HAP-1 (cell line): Measurements from ENCODE around the gene STIP1.

Experiments used
- DNase-seq, 2 experiments: peaks; one replicate each; pipeline ENCODE4 v3.0.0-alpha.2; 2016 to 2020; ENCODE audit warnings: low spot score in 2 of 2
- H3K27me3 ChIP-seq: fragments of 250-450 bp; sonication (Bioruptor Pico); 2 replicates; pipeline ENCODE4 v1.5.1; 2020; ENCODE audit warnings: low read depth, mild to moderate bottlenecking, moderate library complexity
- H3K36me3 ChIP-seq: fragments of 250-450 bp; sonication (Bioruptor Pico); replicated peaks from 2 replicates; pipeline ENCODE4 v1.5.1; 2020; ENCODE audit warnings: mild to moderate bottlenecking
- H3K4me1 ChIP-seq: fragments of 250-450 bp; sonication (Bioruptor Pico); 2 replicates; pipeline ENCODE4 v1.5.1; 2020; ENCODE audit warnings: mild to moderate bottlenecking
- H3K4me3 ChIP-seq: fragments of 250-450 bp; sonication (Bioruptor Pico); 2 replicates; pipeline ENCODE4 v1.5.1; 2020; ENCODE audit warnings: mild to moderate bottlenecking, moderate library complexity
- H3K9me3 ChIP-seq: fragments of 250-450 bp; sonication (Bioruptor Pico); 2 replicates; pipeline ENCODE4 v1.5.1; 2020; ENCODE audit warnings: mild to moderate bottlenecking, moderate library complexity
- in situ Hi-C: fragments of 300-500 bp; cut with MboI; formaldehyde crosslinking; loops from 3 replicates; pipeline ENCODE4 v1.14.3; 2020; ENCODE audit warnings: low sequenced_read_pairs, inconsistent platforms, mixed read lengths

The STIP1 gene

DNA sequence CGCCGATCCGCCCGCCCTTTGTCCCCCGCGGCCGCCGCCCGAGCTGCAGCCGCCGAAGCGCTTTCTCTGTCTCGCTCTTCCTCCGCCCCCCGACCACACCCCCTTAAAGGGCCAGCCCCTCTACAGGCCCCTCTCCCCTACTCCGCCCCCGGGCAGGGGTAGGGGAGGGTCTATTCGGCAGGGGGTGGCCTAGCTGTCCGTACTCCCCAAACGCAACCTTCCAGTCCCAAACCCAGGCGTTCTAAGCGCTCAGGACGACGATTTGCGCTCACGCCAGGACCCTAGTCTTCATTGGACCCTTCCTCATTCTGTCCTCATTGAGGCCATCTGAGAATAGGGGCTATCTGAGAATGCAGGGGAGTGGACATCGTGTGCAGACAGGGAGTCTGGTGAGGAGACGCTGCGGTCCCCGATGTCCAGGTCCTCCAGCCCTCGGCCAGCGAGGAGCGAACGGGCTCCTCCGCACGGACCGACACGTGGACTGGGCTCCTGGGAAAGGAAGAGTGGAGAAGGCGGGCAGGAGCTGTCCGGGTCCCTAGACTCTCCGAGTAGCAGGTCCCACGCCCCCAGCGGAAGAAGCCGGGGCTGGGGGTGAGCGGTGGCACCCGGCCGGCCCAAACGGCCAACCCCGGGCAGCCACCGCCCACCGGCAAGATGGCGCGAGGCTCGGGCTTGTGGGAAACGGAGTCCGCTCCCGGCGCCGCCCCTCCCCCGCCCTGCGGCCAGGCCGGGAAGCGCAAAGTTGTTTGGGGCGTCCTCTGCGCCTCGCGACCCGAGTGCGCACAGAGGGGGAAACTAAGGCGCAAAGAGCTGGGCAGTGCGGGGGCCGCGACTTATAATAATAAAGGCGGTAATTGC, 61.1 kb downstream of the STIP1 start, which contains the start of gene PPP1R14B:
TSS of gene PPP1R14B (minus strand) at position 73 of the 858 bp plus-strand sequence. CDS start 270 bp downstream, outside the sequence.
- peaks cover 25% of the 10 kb centered on the region for H3K36me3 ChIP-seq
- peak within 1 kb of the TSS; percentile 78 for H3K4me3 ChIP-seq
- no peaks in the 10 kb centered on the region for H3K27me3 ChIP-seq
- peak; percentile 88 to 96 for DNase-seq
- H3K9me3 ChIP-seq: no peaks in the 10 kb centered on the region
- in situ Hi-C loops: no loop called here
- H3K4me1 ChIP-seq: peaks cover 20% of the 10 kb centered on the region

DNA sequence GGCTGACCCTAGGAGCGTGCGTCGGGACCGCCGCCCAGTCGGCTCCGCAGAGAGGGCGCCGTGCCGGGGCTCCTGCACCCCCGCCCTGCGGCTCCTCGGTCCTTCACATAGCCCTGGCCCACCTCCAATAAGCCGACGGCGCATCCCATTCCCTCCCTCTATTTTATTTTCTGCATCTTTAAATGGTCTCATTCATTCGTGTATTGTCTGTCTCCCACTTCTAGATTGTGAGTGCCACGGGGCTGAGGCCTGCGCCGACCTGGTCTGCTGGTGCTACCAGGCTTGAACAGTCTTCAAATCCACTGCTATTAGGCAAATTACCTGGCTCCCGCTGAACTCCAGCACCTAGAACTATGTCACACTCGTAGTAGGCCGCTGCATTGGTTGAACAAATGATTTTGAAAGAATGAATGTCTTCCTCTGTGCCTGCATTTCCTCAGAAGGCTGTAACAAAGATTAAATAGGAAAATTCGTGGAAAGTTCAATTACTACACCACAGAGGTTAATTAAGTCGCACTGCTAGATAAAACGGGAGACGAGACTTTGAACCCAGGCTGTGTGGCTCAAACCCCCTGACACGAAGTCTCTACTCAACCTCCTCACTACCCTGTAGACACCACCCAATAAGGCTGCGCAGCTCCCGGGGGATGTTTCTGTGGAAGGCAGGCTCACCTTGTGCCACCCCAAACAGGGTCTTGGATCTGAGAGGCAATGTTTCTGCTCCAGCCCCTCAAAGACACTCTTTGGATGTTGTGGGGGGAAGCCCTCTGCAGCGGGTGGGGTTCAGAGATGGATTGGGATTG, 62.0 kb downstream of the STIP1 start:
- no peaks in the 10 kb centered on the region for H3K27me3 ChIP-seq
- H3K4me3 ChIP-seq: peak overlapping the region; percentile 37
- in situ Hi-C loops: no loop called here
- H3K36me3 ChIP-seq: peaks cover 20% of the 10 kb centered on the region
- H3K9me3 ChIP-seq: no peaks in the 10 kb centered on the region
- no peak for DNase-seq
- peaks cover 14% of the 10 kb centered on the region for H3K4me1 ChIP-seq

DNA sequence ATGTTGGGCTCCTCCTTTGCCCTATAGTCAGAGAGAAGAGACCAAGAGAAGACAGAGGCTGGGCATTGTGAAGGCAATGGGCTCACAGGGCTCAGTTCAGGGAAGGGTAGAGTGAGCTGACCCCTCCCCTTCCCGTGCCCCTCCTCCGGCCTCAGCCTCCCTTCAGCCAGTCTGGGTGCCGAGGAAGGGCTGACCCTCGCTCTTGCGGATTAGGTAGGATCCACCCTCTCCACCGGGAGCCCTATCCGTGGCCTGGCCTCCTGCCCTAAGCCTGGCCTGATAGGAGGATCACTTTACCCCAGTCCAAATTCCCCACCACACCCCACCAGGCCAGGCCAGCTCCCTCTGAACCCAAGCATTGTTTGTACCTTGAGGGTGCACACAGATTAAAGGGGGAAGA, 62.6 kb downstream of the STIP1 start:
- H3K4me1 ChIP-seq: peaks cover 12% of the 10 kb centered on the region
- no peaks in the 10 kb centered on the region for H3K9me3 ChIP-seq
- no peak for DNase-seq
- H3K27me3 ChIP-seq: no peaks in the 10 kb centered on the region
- H3K36me3 ChIP-seq: peaks cover 14% of the 10 kb centered on the region
- H3K4me3 ChIP-seq: no peak overlapping the region
- in situ Hi-C loops: no loop called here

DNA sequence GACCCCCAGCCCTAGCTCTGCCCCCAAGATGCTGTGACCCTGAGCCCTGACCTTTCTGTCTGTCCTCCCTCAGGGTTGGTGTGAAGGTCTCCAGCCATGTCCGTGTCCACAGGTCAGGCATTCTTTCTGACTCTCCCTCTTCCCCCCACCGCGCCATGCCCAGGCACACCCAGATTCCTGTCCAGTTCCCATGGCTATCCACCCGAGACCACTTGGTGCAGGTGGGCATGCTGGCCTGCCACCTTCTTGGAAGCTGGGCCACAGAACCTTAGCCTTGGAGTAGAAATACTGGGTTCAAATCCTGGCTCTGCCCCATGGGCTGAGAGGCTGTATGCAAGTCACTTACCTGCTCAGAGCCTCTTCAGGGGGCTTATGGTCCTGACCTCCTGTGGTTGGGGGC, 63.1 kb downstream of the STIP1 start:
- no peak overlapping the region for H3K4me3 ChIP-seq
- peaks cover 12% of the 10 kb centered on the region for H3K4me1 ChIP-seq
- H3K27me3 ChIP-seq: no peaks in the 10 kb centered on the region
- H3K9me3 ChIP-seq: no peaks in the 10 kb centered on the region
- no peak for DNase-seq
- peaks cover 11% of the 10 kb centered on the region for H3K36me3 ChIP-seq
- in situ Hi-C loops: no loop called here

DNA sequence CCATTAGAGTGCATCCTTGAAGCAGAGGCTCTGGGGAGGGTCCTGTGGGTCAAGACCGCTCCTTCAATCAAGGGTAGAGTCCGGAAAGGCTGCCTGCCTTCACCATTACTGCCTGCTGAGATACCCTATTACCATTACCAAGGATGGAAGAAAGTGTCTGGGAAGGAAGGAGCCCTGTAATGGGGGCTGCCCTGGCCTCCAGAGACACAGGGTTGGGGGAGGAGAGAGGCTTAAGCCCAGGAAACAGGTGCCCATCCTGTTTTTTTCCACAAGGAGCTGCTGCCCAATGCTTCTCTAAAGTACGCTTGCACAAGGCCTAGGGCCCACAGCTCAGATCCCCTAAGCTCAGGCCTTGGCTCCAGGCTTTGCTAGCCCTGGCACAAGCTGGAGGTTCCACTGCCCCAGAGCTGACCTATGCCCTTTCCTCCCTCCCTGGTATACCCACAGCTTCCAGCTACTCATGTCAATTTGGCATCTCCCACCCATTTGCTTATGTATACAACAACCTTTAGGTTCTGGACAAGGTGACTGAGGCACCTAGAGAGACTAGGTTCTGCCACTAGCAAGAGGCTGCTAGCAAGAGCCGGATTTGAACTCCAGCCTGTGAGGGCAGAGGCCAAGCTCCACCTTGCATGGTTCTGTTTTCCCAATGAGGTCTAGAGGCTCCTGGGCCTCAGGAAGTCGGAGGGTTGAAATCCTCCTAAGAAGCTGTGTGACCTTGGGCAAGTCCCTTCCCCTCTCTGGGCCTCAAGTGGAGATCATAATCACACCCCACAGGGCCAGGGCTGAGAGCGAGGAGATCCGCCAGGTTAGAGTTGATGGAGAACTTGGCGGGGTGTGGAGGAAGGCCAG, 63.8 kb downstream of the STIP1 start:
- in situ Hi-C loops: loop anchor here (25.0 kb wide), 1 partner anchor 863 kb away; the partner anchor contains the start of genes FAU, MRPL49, TM7SF2 and ZNHIT2
- Histone ChIP-seq H3K4me1 (peaks cover 12% of the 10 kb centered on the region), H3K27me3 (no peaks in the 10 kb centered on the region), H3K36me3 (peaks cover 10% of the 10 kb centered on the region), H3K4me3 (peak overlapping the region; percentile 70), H3K9me3 (no peaks in the 10 kb centered on the region)
- no peak for DNase-seq

DNA sequence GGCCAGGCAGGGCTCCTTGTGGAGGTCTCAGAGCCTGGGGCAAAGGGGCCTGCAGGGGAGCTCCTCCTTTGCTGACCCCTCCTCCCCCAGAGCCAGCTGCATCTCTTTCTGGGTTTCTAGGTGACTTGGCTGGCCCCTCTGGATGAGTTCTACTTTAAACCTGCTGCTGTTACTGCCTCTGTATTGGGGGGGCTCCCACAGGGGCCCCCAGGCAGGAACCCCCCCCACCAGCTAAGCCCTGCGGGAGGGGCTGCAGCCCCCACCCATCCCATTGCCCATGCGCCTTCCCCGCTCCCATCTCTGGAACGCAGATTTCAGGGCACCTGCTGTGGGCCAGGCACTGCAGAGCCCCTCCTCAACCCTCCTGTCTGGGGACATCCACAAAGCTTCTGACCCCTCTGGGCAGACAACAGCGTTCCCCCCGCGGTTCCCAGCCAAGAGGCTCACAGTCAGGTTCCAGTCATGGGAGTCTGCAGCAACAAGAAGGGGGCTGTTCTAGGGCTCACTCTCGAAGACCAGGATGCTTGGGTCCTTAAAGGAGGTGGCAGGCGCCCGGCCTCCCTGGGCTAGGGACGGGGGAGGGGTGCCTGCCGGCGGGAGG, 64.5 kb downstream of the STIP1 start:
- peaks cover 12% of the 10 kb centered on the region for H3K4me1 ChIP-seq
- in situ Hi-C loops: loop anchor here (25.0 kb wide), 1 partner anchor 862 kb away; the partner anchor contains the start of genes FAU, MRPL49, TM7SF2 and ZNHIT2

DNA sequence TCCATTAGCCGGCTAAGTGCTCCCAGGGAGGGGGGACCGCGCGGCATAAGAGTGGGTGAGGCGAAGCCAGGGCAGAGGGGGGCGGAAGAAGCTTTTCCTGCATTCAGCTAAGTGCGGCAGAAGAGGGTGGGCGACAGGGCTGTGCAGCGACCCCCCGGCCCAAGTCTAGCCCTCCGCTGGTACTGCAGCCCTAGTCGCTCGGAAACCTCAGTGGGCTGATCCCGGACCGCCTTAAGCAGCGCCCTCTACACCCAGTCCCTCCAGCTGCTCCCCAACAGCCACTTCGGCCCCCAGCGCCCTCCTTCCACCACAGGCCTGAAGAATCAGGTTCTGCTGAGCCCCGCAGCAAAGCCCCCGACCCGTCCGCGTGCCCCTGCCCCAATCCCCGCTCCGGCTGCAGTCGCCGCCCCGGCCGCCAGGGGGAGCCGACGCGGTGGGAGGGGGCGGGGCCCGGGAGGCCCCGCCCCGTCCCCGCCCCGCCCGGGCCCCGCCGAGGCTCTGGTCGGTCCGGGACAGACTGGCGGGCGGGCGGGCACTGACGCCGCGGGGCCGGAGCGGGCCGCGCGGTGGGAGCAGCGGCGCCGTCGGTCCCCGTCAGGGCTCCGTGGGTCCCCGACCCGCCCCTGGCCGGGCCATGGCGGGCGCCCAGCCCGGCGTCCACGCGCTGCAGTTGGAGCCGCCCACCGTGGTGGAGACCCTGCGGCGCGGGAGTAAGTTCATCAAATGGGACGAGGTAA, 65.2 kb downstream of the STIP1 start, which contains the start of gene PLCB3:
TSS of gene PLCB3 (plus strand) at position 515 of the 737 bp plus-strand sequence. CDS start at position 635, 120 bp downstream.
- Histone ChIP-seq H3K27me3 (no peaks in the 10 kb centered on the region), H3K36me3 (peaks cover 15% of the 10 kb centered on the region), H3K4me3 (peak within 1 kb of the TSS; percentile 70), H3K4me1 (peaks cover 12% of the 10 kb centered on the region), H3K9me3 (no peaks in the 10 kb centered on the region)
- DNase-seq: peak; percentile 33 to 69
- in situ Hi-C loops: loop anchor here (25.0 kb wide), 1 partner anchor 861 kb away; the partner anchor contains the start of genes FAU, MRPL49, TM7SF2 and ZNHIT2

More for the DNA sequence above, 64.5 kb downstream of the STIP1 start:
- H3K36me3 ChIP-seq: peaks cover 9% of the 10 kb centered on the region
- no peaks in the 10 kb centered on the region for H3K9me3 ChIP-seq
- peak in 1 of 2 experiments; percentile 32 for DNase-seq
- H3K4me3 ChIP-seq: peak overlapping the region; percentile 70
- no peaks in the 10 kb centered on the region for H3K27me3 ChIP-seq

DNA sequence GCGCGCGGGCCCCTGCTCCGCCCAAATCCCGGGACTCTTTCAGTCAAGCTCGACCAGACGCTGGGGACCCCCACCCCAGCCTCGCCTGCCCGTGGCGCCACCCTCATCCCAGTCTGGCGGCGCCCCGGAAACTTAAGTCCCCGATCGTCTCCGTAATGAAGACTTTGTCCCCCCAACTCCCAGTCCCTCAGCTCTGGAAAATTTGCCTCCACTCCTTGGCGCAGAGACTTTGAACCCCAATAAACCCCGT, 65.7 kb downstream of the STIP1 start:
- Histone ChIP-seq H3K36me3 (peaks cover 20% of the 10 kb centered on the region), H3K4me1 (peaks cover 12% of the 10 kb centered on the region), H3K9me3 (no peaks in the 10 kb centered on the region), H3K27me3 (no peaks in the 10 kb centered on the region), H3K4me3 (peak overlapping the region; percentile 70)
- in situ Hi-C loops: loop anchor here (25.0 kb wide), 1 partner anchor 861 kb away; the partner anchor contains the start of genes FAU, MRPL49, TM7SF2 and ZNHIT2
- no peak for DNase-seq

DNA sequence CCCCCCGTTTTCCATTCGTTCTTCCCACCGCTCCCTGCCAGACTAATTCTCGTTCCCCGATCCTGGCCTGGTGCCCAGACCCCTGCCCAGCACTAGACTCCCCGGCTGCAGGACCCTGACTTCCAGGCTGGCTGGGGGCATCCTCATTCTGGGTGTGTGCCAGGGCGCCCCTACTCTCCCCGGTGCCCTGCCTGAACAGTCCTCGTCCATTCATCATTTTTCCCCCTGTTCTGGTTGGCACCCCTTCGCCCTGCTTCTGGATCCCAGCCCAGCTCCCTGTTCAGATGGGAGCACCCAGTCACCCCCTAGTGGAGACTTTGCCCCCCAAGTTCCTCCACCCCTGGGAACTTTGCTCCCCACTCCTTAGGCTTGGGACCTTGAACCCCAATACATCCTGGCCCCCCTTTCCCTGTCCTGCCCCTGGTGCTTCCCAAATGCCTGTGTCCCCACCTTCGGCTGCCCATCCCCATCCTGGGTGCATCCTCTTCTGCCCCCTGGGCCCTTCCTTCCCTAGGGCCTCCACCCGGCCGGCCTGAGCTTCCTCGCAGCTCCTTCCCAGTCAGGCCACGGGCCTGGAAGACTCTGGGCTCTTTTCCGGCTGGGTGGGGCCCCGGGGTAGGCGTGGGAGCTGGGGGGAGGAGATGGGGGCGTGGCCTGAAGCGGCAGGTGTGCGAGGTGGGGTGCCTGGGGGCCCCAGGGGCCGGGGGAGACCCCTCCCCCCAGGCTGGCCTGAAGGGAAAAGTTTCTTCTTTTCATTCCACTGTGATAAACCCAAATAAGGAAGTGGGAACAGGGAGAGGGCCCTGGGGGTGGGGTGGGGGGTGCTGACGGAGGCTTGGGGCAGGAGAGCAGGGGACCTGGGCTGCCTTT, 66.3 kb downstream of the STIP1 start:
- Histone ChIP-seq H3K36me3 (peaks cover 22% of the 10 kb centered on the region), H3K9me3 (no peaks in the 10 kb centered on the region), H3K27me3 (no peaks in the 10 kb centered on the region), H3K4me3 (peak overlapping the region; percentile 70), H3K4me1 (peaks cover 12% of the 10 kb centered on the region)
- in situ Hi-C loops: loop anchor here (25.0 kb wide), 1 partner anchor 860 kb away; the partner anchor contains the start of genes FAU, MRPL49, TM7SF2 and ZNHIT2
- peak in 1 of 2 experiments; percentile 75 for DNase-seq

DNA sequence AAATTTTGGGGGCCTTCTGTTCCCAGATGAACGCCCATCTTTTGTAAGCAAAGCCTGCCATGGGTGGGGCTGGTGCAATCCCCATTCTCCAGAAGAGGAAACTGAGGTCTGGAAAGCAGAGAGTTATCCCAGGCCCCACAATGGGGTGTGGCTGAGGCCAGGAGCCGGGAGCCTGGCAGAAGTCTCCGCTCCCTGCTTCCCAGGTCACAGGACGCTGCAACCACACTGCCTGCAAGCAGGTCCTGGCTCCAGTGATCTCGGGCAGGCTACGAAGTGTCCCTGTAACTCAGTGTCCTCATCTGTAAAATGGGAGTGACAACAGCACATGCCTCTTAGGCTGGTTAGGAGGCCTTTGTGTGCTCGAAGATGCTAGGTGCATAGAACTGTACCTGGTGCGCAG, 67.1 kb downstream of the STIP1 start:
- Histone ChIP-seq H3K9me3 (no peaks in the 10 kb centered on the region), H3K4me3 (no peak overlapping the region), H3K27me3 (no peaks in the 10 kb centered on the region), H3K4me1 (peaks cover 7% of the 10 kb centered on the region), H3K36me3 (peaks cover 26% of the 10 kb centered on the region)
- no peak for DNase-seq
- in situ Hi-C loops: loop anchor here (25.0 kb wide), 1 partner anchor 859 kb away; the partner anchor contains the start of genes FAU, MRPL49, TM7SF2 and ZNHIT2

DNA sequence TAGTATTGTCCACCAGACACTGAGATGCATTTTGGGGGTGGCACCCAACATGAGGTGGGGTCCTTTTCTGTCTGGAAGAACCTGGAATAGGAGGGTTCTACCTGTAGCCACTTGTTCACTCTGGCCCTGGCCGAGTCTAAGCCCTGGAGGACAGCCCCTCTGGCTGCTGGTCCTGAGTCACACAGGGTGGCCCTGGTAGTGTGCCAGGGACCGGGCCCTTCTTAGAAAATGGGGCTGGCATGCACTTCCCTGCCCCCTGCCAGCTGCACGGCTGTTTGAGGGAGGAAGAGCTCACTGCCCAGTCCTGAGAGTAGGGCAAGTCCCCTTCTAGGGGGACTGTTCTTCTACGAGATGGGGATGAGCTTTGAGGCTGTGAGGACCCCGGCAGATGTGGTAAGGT, 67.5 kb downstream of the STIP1 start:
- in situ Hi-C loops: loop anchor here (25.0 kb wide), 1 partner anchor 859 kb away; the partner anchor contains the start of genes FAU, MRPL49, TM7SF2 and ZNHIT2
- Histone ChIP-seq H3K27me3 (no peaks in the 10 kb centered on the region), H3K36me3 (peaks cover 30% of the 10 kb centered on the region), H3K9me3 (no peaks in the 10 kb centered on the region), H3K4me1 (peaks cover 7% of the 10 kb centered on the region), H3K4me3 (no peak overlapping the region)
- DNase-seq: no peak
